GM23338 (cell line): Measurements from ENCODE around the gene MICAL3. TPM values are rescaled to one million over a fixed set of nuclear protein-coding genes. Genes with fewer than 3 reads are reported as not detected.

Experiments
- ATAC-seq: fragments of 200-7000 bp; cut with Tn5 transposase; 3 replicates; pipeline ENCODE4 v1.9.1; 2020
- DNase-seq: peaks from one replicate; pipeline ENCODE4 v3.0.0-alpha.2; 2015; ENCODE audit warnings: low spot score
- H2AFZ ChIP-seq: fragments of 200-600 bp; sonication (generic); 2 replicates; pipeline ENCODE4 v1.8.0; 2016; ENCODE audit warnings: antibody characterized with exemption, mild to moderate bottlenecking, moderate library complexity
- H3F3A ChIP-seq: fragments of 200-600 bp; sonication (generic); replicated peaks from 2 replicates; pipeline ENCODE4 v1.8.0; 2017; ENCODE audit warnings: antibody characterized with exemption, mixed run types, low read depth
- H3K27ac ChIP-seq: fragments of 200-600 bp; sonication (generic); 2 replicates; pipeline ENCODE4 v1.6.1; 2016; ENCODE audit warnings: low read depth
- H3K27me3 ChIP-seq: fragments of 200-600 bp; sonication (generic); 2 replicates; pipeline ENCODE4 v1.8.0; 2016; ENCODE audit warnings: mild to moderate bottlenecking, mixed run types, moderate library complexity; ENCODE audit not compliant: insufficient read depth
- H3K36me3 ChIP-seq: fragments of 200-600 bp; sonication (generic); 2 replicates; pipeline ENCODE4 v1.8.0; 2016; ENCODE audit warnings: mild to moderate bottlenecking; ENCODE audit not compliant: insufficient read depth
- H3K4me1 ChIP-seq: fragments of 200-600 bp; sonication (generic); 2 replicates; pipeline ENCODE4 v1.8.0; 2016; ENCODE audit warnings: mild to moderate bottlenecking, moderate library complexity; ENCODE audit not compliant: insufficient read depth
- H3K4me2 ChIP-seq: fragments of 200-600 bp; sonication (generic); 2 replicates; pipeline ENCODE4 v1.7.1; 2017; ENCODE audit warnings: mixed run types
- H3K4me3 ChIP-seq: fragments of 200-600 bp; sonication (generic); 2 replicates; pipeline ENCODE4 v1.6.1; 2016; ENCODE audit warnings: mixed run types
- H3K79me2 ChIP-seq: fragments of 200-600 bp; sonication (generic); replicated peaks from 2 replicates; pipeline ENCODE4 v1.8.0; 2017; ENCODE audit warnings: mild to moderate bottlenecking; ENCODE audit not compliant: insufficient read depth
- H3K9me2 ChIP-seq: fragments of 200-600 bp; sonication (generic); 2 replicates; pipeline ENCODE4 v1.8.0; 2017; ENCODE audit not compliant: insufficient read depth
- H4K20me1 ChIP-seq: fragments of 200-600 bp; sonication (generic); replicated peaks from 2 replicates; pipeline ENCODE4 v1.8.0; 2017; ENCODE audit warnings: mild to moderate bottlenecking; ENCODE audit not compliant: insufficient read depth
- H3K27ac Mint-ChIP-seq: 2 replicates; pipeline ENCODE4 v1.8.0; 2020; ENCODE audit warnings: inconsistent platforms, mild to moderate bottlenecking, moderate library complexity, mixed read lengths
- H3K27me3 Mint-ChIP-seq: 3 replicates; pipeline ENCODE4 v1.8.0; 2022; ENCODE audit warnings: low read depth, mild to moderate bottlenecking, moderate library complexity, mixed read lengths, inconsistent platforms; ENCODE audit not compliant: insufficient read depth, poor library complexity
- H3K36me3 Mint-ChIP-seq: 3 replicates; pipeline ENCODE4 v1.8.0; 2021; ENCODE audit warnings: low read depth, mild to moderate bottlenecking, inconsistent platforms, moderate library complexity, mixed read lengths
- H3K4me1 Mint-ChIP-seq: 3 replicates; pipeline ENCODE4 v1.8.0; 2020; ENCODE audit warnings: mild to moderate bottlenecking, inconsistent platforms, mixed read lengths
- H3K4me3 Mint-ChIP-seq: 3 replicates; pipeline ENCODE4 v1.8.0; 2021; ENCODE audit warnings: moderate library complexity, mild to moderate bottlenecking, inconsistent platforms, mixed read lengths
- H3K9me3 Mint-ChIP-seq: 3 replicates; pipeline ENCODE4 v1.8.0; 2020; ENCODE audit warnings: moderate library complexity, mild to moderate bottlenecking, inconsistent platforms, mixed read lengths
- CREB1 ChIP-seq: fragments of 250-450 bp; sonication (Bioruptor Pico); IDR thresholded peaks from 2 replicates; pipeline ENCODE4 v1.5.0; 2020; ENCODE audit warnings: low read depth, mild to moderate bottlenecking, moderate library complexity
- EZH2phosphoT487 ChIP-seq: fragments of 200-600 bp; sonication (generic); IDR thresholded peaks from one replicate; pipeline ENCODE4 v1.8.1; 2018; ENCODE audit warnings: antibody characterized with exemption; ENCODE audit not compliant: unreplicated experiment
- JUNB ChIP-seq: IDR thresholded peaks from one replicate; pipeline ENCODE4 v1.6.1; 2016; ENCODE audit warnings: antibody characterized with exemption; ENCODE audit not compliant: unreplicated experiment
- NANOG ChIP-seq: IDR thresholded peaks from 2 replicates; pipeline ENCODE4 v1.6.1; 2016; ENCODE audit warnings: antibody characterized with exemption, borderline replicate concordance
- POLR2AphosphoS5 ChIP-seq: IDR thresholded peaks from 2 replicates; pipeline ENCODE4 v1.6.1; 2016; ENCODE audit warnings: antibody characterized with exemption, low read depth
- STAT1 ChIP-seq: IDR thresholded peaks from one replicate; pipeline ENCODE4 v1.6.1; 2016; ENCODE audit warnings: antibody characterized with exemption; ENCODE audit not compliant: unreplicated experiment
- ZNF114 ChIP-seq: fragments of 250-450 bp; sonication (Bioruptor Pico); IDR thresholded peaks from 2 replicates; pipeline ENCODE4 v1.5.0; 2020; ENCODE audit warnings: mild to moderate bottlenecking, moderate library complexity
- ZNF331 ChIP-seq: fragments of 250-450 bp; sonication (Bioruptor Pico); IDR thresholded peaks from 2 replicates; pipeline ENCODE4 v1.5.0; 2020; ENCODE audit warnings: low read depth, mild to moderate bottlenecking, moderate library complexity
- polyA plus RNA-seq: library from polyadenylated mRNA; unstranded; fragments of >200 nt; fragmentation: Nextera tagmentation; extraction: Ambion mirVana; gene quantifications from 2 replicates; pipeline ENCODE4 v1.2.1, GENCODE V29; 2016
- total RNA-seq: library from RNA; depleted of rRNA; stranded (reverse); fragments of >200 nt; shearing (Covaris generic); gene quantifications from 2 replicates; pipeline ENCODE4 v1.2.3, GENCODE V29; 2014
- TF ChIP-seq, protein P1 (sequence below): fragments of 250-450 bp; sonication (Bioruptor Pico); IDR thresholded peaks from 2 replicates; pipeline ENCODE4 v1.5.0; 2020; ENCODE audit warnings: mild to moderate bottlenecking, moderate library complexity

Gene MICAL3
- total and polyA plus RNA-seq, 2 experiments from 2014 or later = 10.1 to 33.9 TPM

GRCh38 chr22:17948101-17948500 lies 76.3 kb downstream of the MICAL3 start (continued):
- TF ChIP-seq ZNF114 = no peak

DNA sequence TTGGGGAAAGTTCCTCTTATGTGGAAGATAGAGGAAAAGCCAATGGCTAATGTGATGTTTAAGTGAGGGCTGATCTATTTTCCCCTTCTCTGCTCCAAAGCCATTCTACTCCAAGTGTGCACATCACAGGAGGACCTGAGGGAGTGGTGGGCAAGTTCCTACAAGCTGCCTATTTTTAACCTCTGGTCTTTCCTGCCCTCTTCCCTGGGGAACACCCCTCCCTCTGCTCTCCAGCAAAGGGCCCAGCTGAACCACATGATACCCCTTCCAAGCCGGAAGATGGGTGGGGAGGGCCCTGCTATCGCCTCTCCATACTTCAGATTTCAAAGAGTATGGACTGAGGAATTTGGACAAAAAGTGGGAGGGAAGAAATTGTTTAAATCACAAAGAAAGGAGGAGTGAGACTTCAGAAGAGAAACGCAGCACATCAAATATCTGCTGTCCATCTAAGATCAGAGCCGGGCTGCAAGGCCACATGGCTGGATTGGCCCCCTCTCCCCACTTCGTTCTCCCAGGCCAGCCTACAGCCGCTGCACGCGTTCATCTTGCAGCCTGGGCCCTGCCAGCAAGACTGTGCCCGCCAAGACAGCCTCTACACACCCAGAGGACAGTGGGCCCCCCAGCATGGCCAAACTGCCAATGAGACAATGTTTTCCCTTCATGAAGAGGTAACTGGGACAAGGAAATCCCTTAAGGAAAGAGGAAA lies 77.5 kb downstream of the MICAL3 start:
- H3K36me3 ChIP-seq = no peaks in the 10 kb centered on the region
- no peaks in the 10 kb centered on the region for H3K27me3 ChIP-seq
- H3K4me1 ChIP-seq = peaks cover 48% of the 10 kb centered on the region
- Mint-ChIP-seq H3K36me3 (no peaks in the 10 kb centered on the region), H3K9me3 (no peaks in the 10 kb centered on the region), H3K4me1 (peaks cover 66% of the 10 kb centered on the region), H3K27me3 (peaks cover 13% of the 10 kb centered on the region), H3K4me3 (no peak overlapping the region), H3K27ac (no peak overlapping the region; the same call in 1 of the 2 replicates)
- DNase-seq (no peak), ATAC-seq (no peak)
- peak overlapping the region; percentile 78; the same call in 1 of the 2 replicates for H3K27ac ChIP-seq
- no peak overlapping the region for H3K4me2 ChIP-seq
- no peaks in the 10 kb centered on the region for H3K9me2 ChIP-seq
- no peaks in the 10 kb centered on the region for H3F3A ChIP-seq
- TF ChIP-seq NANOG = no peak
- TF ChIP-seq CREB1 (CRISPR knock-in tag) = no peak
- no peak for TF ChIP-seq POLR2AphosphoS5
- TF ChIP-seq STAT1 = no peak
- no peak for TF ChIP-seq ZNF331 (CRISPR knock-in tag)
- no peak overlapping the region for H3K4me3 ChIP-seq
- no peaks in the 10 kb centered on the region; the same call in 1 of the 2 replicates for H4K20me1 ChIP-seq
- H2AFZ ChIP-seq = no peak overlapping the region
- H3K79me2 ChIP-seq = peaks cover 96% of the 10 kb centered on the region

GRCh38 chr22:17945888-17946648 lies 78.3 kb downstream of the MICAL3 start:
- Histone ChIP-seq H3K4me1 (peaks cover 48% of the 10 kb centered on the region), H3F3A (no peaks in the 10 kb centered on the region), H4K20me1 (no peaks in the 10 kb centered on the region; the same call in 1 of the 2 replicates), H3K9me2 (no peaks in the 10 kb centered on the region), H3K4me2 (0 out of 2 replicates have a peak overlapping the region, but pooled peaks have one; percentile 26), H3K36me3 (no peaks in the 10 kb centered on the region), H3K4me3 (no peak overlapping the region), H3K27ac (peak overlapping the region; percentile 78; the same call in 1 of the 2 replicates), H3K79me2 (peaks cover 97% of the 10 kb centered on the region), H2AFZ (no peak overlapping the region), H3K27me3 (no peaks in the 10 kb centered on the region)
- peak; percentile 13 for ATAC-seq
- Mint-ChIP-seq H3K9me3 (no peaks in the 10 kb centered on the region), H3K27ac (peak overlapping the region; percentile 63), H3K4me1 (peaks cover 70% of the 10 kb centered on the region), H3K4me3 (no peak overlapping the region), H3K27me3 (peaks cover 13% of the 10 kb centered on the region), H3K36me3 (no peaks in the 10 kb centered on the region)
- DNase-seq = no peak
- TF ChIP-seq JUNB (no peak), ZNF331 (CRISPR knock-in tag) (no peak), EZH2phosphoT487 (no peak), STAT1 (no peak), NANOG (no peak), POLR2AphosphoS5 (no peak)
- TF ChIP-seq, protein P1, sequence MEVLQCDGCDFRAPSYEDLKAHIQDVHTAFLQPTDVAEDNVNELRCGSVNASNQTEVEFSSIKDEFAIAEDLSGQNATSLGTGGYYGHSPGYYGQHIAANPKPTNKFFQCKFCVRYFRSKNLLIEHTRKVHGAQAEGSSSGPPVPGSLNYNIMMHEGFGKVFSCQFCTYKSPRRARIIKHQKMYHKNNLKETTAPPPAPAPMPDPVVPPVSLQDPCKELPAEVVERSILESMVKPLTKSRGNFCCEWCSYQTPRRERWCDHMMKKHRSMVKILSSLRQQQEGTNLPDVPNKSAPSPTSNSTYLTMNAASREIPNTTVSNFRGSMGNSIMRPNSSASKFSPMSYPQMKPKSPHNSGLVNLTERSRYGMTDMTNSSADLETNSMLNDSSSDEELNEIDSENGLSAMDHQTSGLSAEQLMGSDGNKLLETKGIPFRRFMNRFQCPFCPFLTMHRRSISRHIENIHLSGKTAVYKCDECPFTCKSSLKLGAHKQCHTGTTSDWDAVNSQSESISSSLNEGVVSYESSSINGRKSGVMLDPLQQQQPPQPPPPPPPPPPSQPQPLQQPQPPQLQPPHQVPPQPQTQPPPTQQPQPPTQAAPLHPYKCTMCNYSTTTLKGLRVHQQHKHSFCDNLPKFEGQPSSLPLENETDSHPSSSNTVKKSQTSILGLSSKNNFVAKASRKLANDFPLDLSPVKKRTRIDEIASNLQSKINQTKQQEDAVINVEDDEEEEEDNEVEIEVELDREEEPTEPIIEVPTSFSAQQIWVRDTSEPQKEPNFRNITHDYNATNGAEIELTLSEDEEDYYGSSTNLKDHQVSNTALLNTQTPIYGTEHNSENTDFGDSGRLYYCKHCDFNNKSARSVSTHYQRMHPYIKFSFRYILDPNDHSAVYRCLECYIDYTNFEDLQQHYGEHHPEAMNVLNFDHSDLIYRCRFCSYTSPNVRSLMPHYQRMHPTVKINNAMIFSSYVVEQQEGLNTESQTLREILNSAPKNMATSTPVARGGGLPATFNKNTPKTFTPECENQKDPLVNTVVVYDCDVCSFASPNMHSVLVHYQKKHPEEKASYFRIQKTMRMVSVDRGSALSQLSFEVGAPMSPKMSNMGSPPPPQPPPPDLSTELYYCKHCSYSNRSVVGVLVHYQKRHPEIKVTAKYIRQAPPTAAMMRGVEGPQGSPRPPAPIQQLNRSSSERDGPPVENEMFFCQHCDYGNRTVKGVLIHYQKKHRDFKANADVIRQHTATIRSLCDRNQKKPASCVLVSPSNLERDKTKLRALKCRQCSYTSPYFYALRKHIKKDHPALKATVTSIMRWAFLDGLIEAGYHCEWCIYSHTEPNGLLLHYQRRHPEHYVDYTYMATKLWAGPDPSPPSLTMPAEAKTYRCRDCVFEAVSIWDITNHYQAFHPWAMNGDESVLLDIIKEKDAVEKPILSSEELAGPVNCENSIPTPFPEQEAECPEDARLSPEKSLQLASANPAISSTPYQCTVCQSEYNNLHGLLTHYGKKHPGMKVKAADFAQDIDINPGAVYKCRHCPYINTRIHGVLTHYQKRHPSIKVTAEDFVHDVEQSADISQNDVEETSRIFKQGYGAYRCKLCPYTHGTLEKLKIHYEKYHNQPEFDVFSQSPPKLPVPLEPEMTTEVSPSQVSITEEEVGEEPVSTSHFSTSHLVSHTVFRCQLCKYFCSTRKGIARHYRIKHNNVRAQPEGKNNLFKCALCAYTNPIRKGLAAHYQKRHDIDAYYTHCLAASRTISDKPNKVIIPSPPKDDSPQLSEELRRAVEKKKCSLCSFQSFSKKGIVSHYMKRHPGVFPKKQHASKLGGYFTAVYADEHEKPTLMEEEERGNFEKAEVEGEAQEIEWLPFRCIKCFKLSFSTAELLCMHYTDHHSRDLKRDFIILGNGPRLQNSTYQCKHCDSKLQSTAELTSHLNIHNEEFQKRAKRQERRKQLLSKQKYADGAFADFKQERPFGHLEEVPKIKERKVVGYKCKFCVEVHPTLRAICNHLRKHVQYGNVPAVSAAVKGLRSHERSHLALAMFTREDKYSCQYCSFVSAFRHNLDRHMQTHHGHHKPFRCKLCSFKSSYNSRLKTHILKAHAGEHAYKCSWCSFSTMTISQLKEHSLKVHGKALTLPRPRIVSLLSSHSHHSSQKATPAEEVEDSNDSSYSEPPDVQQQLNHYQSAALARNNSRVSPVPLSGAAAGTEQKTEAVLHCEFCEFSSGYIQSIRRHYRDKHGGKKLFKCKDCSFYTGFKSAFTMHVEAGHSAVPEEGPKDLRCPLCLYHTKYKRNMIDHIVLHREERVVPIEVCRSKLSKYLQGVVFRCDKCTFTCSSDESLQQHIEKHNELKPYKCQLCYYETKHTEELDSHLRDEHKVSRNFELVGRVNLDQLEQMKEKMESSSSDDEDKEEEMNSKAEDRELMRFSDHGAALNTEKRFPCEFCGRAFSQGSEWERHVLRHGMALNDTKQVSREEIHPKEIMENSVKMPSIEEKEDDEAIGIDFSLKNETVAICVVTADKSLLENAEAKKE = no peak
